ENCODE data around the gene ITGA3.

DNA sequence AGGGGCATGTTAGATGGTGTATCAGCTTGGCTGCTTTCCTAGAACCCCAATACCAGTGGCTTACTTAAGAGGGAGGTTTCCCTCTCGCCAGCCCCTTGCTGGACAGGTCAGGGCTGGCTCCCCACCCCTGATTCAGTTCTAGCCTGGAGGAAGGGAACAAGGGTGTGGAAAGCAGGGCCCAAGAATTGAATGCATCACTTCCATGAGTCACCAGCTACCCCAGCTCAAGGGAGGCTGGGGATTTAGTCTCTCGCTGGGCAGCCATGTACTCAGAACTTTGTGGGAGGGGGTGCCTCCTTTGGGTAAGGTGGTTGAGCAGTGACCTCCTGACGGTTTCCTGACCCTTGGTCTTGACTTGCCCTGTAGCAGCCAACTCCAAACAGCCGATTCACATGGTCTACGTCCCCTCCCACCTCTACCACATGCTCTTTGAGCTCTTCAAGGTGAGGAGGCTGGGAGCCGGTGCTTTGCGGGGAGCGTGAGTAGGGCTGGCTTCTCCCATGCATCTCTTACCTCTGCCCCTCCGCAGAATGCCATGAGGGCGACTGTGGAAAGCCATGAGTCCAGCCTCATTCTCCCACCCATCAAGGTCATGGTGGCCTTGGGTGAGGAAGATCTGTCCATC is 52.0 kb downstream of the ITGA3 start:
- TF ChIP-seq, protein P1, sequence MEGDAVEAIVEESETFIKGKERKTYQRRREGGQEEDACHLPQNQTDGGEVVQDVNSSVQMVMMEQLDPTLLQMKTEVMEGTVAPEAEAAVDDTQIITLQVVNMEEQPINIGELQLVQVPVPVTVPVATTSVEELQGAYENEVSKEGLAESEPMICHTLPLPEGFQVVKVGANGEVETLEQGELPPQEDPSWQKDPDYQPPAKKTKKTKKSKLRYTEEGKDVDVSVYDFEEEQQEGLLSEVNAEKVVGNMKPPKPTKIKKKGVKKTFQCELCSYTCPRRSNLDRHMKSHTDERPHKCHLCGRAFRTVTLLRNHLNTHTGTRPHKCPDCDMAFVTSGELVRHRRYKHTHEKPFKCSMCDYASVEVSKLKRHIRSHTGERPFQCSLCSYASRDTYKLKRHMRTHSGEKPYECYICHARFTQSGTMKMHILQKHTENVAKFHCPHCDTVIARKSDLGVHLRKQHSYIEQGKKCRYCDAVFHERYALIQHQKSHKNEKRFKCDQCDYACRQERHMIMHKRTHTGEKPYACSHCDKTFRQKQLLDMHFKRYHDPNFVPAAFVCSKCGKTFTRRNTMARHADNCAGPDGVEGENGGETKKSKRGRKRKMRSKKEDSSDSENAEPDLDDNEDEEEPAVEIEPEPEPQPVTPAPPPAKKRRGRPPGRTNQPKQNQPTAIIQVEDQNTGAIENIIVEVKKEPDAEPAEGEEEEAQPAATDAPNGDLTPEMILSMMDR (IDR thresholded peaks at IDR 0.05; ENCODE audit: low read depth, low read length, missing input control) = no peak
- TF ChIP-seq RAD21 (IDR thresholded peaks at IDR 0.05) = no peak
